GM12878 (cell line): ENCODE data around the gene TMEM171. TPM values are rescaled to one million over a fixed set of nuclear protein-coding genes. Genes with fewer than 3 reads are reported as not detected.

Experiments
- ATAC-seq: fragments of 200-7000 bp; cut with Tn5 transposase; 3 replicates; pipeline ENCODE4 v1.9.1; 2020; ENCODE audit warnings: mild to moderate bottlenecking, moderate library complexity
- BruUV-seq: library from RNA; stranded (reverse); fragments of 400-500 nt; replicated peaks from 2 replicates; lab custom pipeline; 2021; lab: Mats Ljungman, UMichigan
- CTCF ChIA-PET: fragments of 300-600 bp; sonication (Branson Sonifier 250); formaldehyde crosslinking; extraction: SDS; loops from one replicate; lab custom pipeline; 2021; ENCODE audit warnings: inconsistent platforms; lab: Yijun Ruan, JAX
- POLR2A ChIA-PET: fragments of 350-600 bp; formaldehyde crosslinking; extraction: SDS; loops from one replicate; lab custom pipeline; 2021; ENCODE audit warnings: inconsistent platforms; lab: Charles Lee
- RAD21 ChIA-PET: fragments of 300-600 bp; sonication (Branson Sonifier 250); formaldehyde crosslinking; loops from one replicate; lab custom pipeline; 2023; ENCODE audit warnings: antibody characterized with exemption; ENCODE audit not compliant: unreplicated experiment; lab: Charles Lee
- SMC1A ChIA-PET: fragments of 300-600 bp; sonication (Branson Sonifier 250); formaldehyde crosslinking; loops from one replicate; lab custom pipeline; 2023; ENCODE audit not compliant: unreplicated experiment, uncharacterized antibody; lab: Charles Lee
- DNase-seq: peaks from one replicate; pipeline ENCODE4 v3.0.0-alpha.2; 2011; ENCODE audit warnings: low read depth, low spot score
- FAIRE-seq: peaks from 3 replicates; lab custom pipeline; 2011; peaks lifted over from hg19 to GRCh38; lab: Jason Lieb, UNC
- H2AFZ ChIP-seq: 2 replicates; pipeline ENCODE4 v1.6.0; 2011; ENCODE audit warnings: low read depth, low read length, control low read depth; ENCODE audit not compliant: control insufficient read depth
- H3K27ac ChIP-seq: 2 replicates; pipeline ENCODE4 v1.5.1; 2011; ENCODE audit warnings: control low read depth; ENCODE audit not compliant: control insufficient read depth, insufficient read depth
- H3K27me3 ChIP-seq, 2 experiments: replicated peaks in 1 of 2; 2 replicates each; pipeline versions ENCODE4 v1.6.0 to v1.6.1; 2011; ENCODE audit warnings: low read length in 1 of 2; ENCODE audit not compliant: control insufficient read depth in 2 of 2, insufficient read depth in 2 of 2
- H3K36me3 ChIP-seq, 2 experiments: 2 replicates each; pipeline ENCODE4 v1.5.1; 2011; ENCODE audit warnings: low read length in 1 of 2; ENCODE audit not compliant: control insufficient read depth in 2 of 2, insufficient read depth in 2 of 2
- H3K4me1 ChIP-seq: 2 replicates; pipeline ENCODE4 v1.6.1; 2011; ENCODE audit warnings: mild to moderate bottlenecking, low read length, moderate library complexity, mixed read lengths; ENCODE audit not compliant: control insufficient read depth, insufficient read depth
- H3K4me2 ChIP-seq: 2 replicates; pipeline ENCODE4 v1.6.0; 2011; ENCODE audit warnings: control low read depth; ENCODE audit not compliant: control insufficient read depth, insufficient read depth
- H3K4me3 ChIP-seq: fragments of 200-600 bp; sonication (generic); 2 replicates; pipeline ENCODE4 v1.5.1; 2016
- H3K79me2 ChIP-seq: 2 replicates; pipeline ENCODE4 v1.6.0; 2011; ENCODE audit warnings: low read length; ENCODE audit not compliant: control insufficient read depth, insufficient read depth
- H3K9ac ChIP-seq: 2 replicates; pipeline ENCODE4 v1.8.0; 2011; ENCODE audit warnings: low read length, control low read depth, mixed read lengths; ENCODE audit not compliant: control insufficient read depth, insufficient read depth
- H3K9me3 ChIP-seq: replicated peaks from 3 replicates; pipeline ENCODE4 v1.5.1; 2011; ENCODE audit warnings: mild to moderate bottlenecking, low read length; ENCODE audit not compliant: control insufficient read depth, insufficient read depth
- H4K20me1 ChIP-seq: 2 replicates; pipeline ENCODE4 v1.6.0; 2011; ENCODE audit not compliant: control insufficient read depth, insufficient read depth
- CBX3 ChIP-seq: fragments of 200-600 bp; sonication (generic); IDR thresholded peaks from 2 replicates; pipeline ENCODE4 v1.6.1; 2016; ENCODE audit warnings: low read depth, borderline replicate concordance
- CREB1 ChIP-seq: IDR thresholded peaks from 2 replicates; pipeline ENCODE4 v1.6.1; 2012; ENCODE audit warnings: low read depth, mild to moderate bottlenecking, inconsistent platforms
- CREM ChIP-seq: IDR thresholded peaks from 2 replicates; pipeline ENCODE4 v1.6.1; 2014; ENCODE audit warnings: antibody characterized with exemption, low read depth
- DPF2 ChIP-seq: fragments of 450-650 bp; IDR thresholded peaks from 2 replicates; pipeline ENCODE4 v1.6.1; 2017; ENCODE audit warnings: mild to moderate bottlenecking
- ESRRA ChIP-seq: IDR thresholded peaks from 2 replicates; pipeline ENCODE4 v1.6.1; 2012; ENCODE audit warnings: mild to moderate bottlenecking, low read length, improper control_type of control experiment
- MEF2B ChIP-seq: fragments of 450-650 bp; IDR thresholded peaks from 2 replicates; pipeline ENCODE4 v1.6.1; 2018; ENCODE audit warnings: mild to moderate bottlenecking, moderate library complexity; ENCODE audit not compliant: partially characterized antibody, poor library complexity, severe bottlenecking
- POLR2AphosphoS5 ChIP-seq: IDR thresholded peaks from 2 replicates; pipeline ENCODE4 v1.6.1; 2011; ENCODE audit warnings: mild to moderate bottlenecking, low read length, inconsistent platforms
- RAD21 ChIP-seq: IDR thresholded peaks from 2 replicates; pipeline ENCODE4 v1.6.1; 2011; ENCODE audit warnings: mild to moderate bottlenecking, low read depth, low read length, moderate library complexity; ENCODE audit not compliant: insufficient read depth
- RB1 ChIP-seq: fragments of 450-650 bp; formaldehyde crosslinking; IDR thresholded peaks from 2 replicates; pipeline ENCODE4 v1.6.1; 2017; ENCODE audit warnings: mild to moderate bottlenecking, borderline replicate concordance
- RELB ChIP-seq: fragments of 450-650 bp; IDR thresholded peaks from 2 replicates; pipeline ENCODE4 v1.6.1; 2017; ENCODE audit warnings: low read depth, mild to moderate bottlenecking, moderate library complexity
- REST ChIP-seq: IDR thresholded peaks from 2 replicates; pipeline ENCODE4 v1.6.1; 2012; ENCODE audit warnings: mild to moderate bottlenecking, low read depth, low read length
- RFX5 ChIP-seq: IDR thresholded peaks from 2 replicates; pipeline ENCODE4 v1.6.1; 2011; ENCODE audit warnings: low read depth, low read length, improper control_type of control experiment
- SMAD1 ChIP-seq: fragments of 450-650 bp; IDR thresholded peaks from 2 replicates; pipeline ENCODE4 v1.6.1; 2018; ENCODE audit warnings: mild to moderate bottlenecking, low read depth; ENCODE audit not compliant: partially characterized antibody
- SMARCA5 ChIP-seq: fragments of 450-650 bp; IDR thresholded peaks from 2 replicates; pipeline ENCODE4 v1.6.1; 2017; ENCODE audit warnings: mild to moderate bottlenecking
- SMC3 ChIP-seq: IDR thresholded peaks from 2 replicates; pipeline ENCODE4 v1.6.1; 2011; ENCODE audit warnings: low read length, improper control_type of control experiment, borderline replicate concordance
- SPI1 ChIP-seq: IDR thresholded peaks from 2 replicates; pipeline ENCODE4 v1.6.1; 2011; ENCODE audit warnings: low read depth, mild to moderate bottlenecking, low read length, moderate library complexity, borderline replicate concordance; ENCODE audit not compliant: insufficient read depth
- YBX1 ChIP-seq: fragments of 450-650 bp; IDR thresholded peaks from 2 replicates; pipeline ENCODE4 v1.6.1; 2016; ENCODE audit warnings: antibody characterized with exemption
- ZNF24 ChIP-seq: fragments of 450-650 bp; IDR thresholded peaks from 2 replicates; pipeline ENCODE4 v1.6.1; 2017; ENCODE audit warnings: antibody characterized with exemption, mild to moderate bottlenecking
- WGBS: methylation state at CpG from one replicate; pipeline ENCODE4 v1.1.6; 2016; ENCODE audit warnings: low lambda C conversion rate; ENCODE audit not compliant: insufficient replicate concordance, insufficient coverage; ENCODE audit errors: missing lambda C conversion rate; 5-methylcytosine and 5-hydroxymethylcytosine counted together
- in situ Hi-C: fragments of 300-500 bp; cut with MboI; formaldehyde crosslinking; loops from 9 replicates; pipeline ENCODE4 v1.14.3; 2018; ENCODE audit warnings: mixed read lengths
- intact Hi-C: fragments of 100-400 bp; cut with micrococcal nuclease; formaldehyde crosslinking; loops from one replicate; pipeline ENCODE4 v1.14.2; 2022; ENCODE audit not compliant: unreplicated experiment
- polyA plus RNA-seq, 11 experiments: library from polyadenylated mRNA; depleted of rRNA in 4 of 11; unstranded in 6 of 11; stranded (reverse) in 5 of 11; fragments of >200 nt; fragmentation: Nextera tagmentation in 4 of 11; fragmentation: Illumina TruSeq in 1 of 11; extraction: Ambion mirVana in 4 of 11; extraction: Trizol in 1 of 11; gene quantifications; 1 replicate in 1 of 11; 2 replicates in 10 of 11; pipeline versions ENCODE4 v1.2.1 to v1.2.3, GENCODE V29; 2011 to 2016; ENCODE audit warnings: inconsistent platforms in 2 of 11, missing spikeins in 2 of 11, low read depth in 1 of 11
- total RNA-seq, 4 experiments: library from RNA; depleted of rRNA in 3 of 4; stranded (reverse); fragments of >200 nt in 3 of 4; fragmentation: Illumina TruSeq in 1 of 4; extraction: Trizol in 1 of 4; gene quantifications; 2 replicates each; pipeline versions ENCODE4 v1.2.1 to v1.2.3, GENCODE V29; 2013 to 2021

The TMEM171 gene
- total and polyA plus RNA-seq, 10 of the 15 experiments (the other 5 are each of a cell fraction or from before 2014, with no cell fraction given), result not detected

- no peak for TF ChIP-seq MEF2B
- no peak for TF ChIP-seq RAD21
- no peak for TF ChIP-seq RFX5
- TF ChIP-seq RB1, result no peak
- TF ChIP-seq SPI1, result no peak
- no peak for TF ChIP-seq ESRRA
- no peak for TF ChIP-seq ZNF24
- TF ChIP-seq, all 136 proteins: peak for 0
These were observed at the start of gene TMEM171 (continued) for GRCh38 chr5:73120222-73121118.

- 22% methylated on average over 4 of the region's 4 CpGs for WGBS
- ChIA-PET SMC1A (interaction anchor here (0.7 to 1.0 kb wide), 3 partner anchors 13 to 370 kb away, joined by 3 read pairs; no protein-coding TSS in a partner anchor), RAD21 (no interaction called here), POLR2A (no interaction called here), CTCF (no interaction called here)
- Histone ChIP-seq H3K4me2 (no peak overlapping the region), H3K27me3 (no peaks in the 10 kb centered on the region), H3K9ac (no peak overlapping the region), H3K27ac (no peak overlapping the region), H3K36me3 (no peaks in the 10 kb centered on the region), H3K4me1 (no peaks in the 10 kb centered on the region), H3K9me3 (no peaks in the 10 kb centered on the region), H3K79me2 (no peaks in the 10 kb centered on the region), H4K20me1 (no peaks in the 10 kb centered on the region), H2AFZ (no peak overlapping the region), H3K4me3 (no peak overlapping the region)
- intact Hi-C loops (no loop called here), in situ Hi-C loops (loop anchor here (10.0 kb wide), 1 partner anchor 364 kb away; the partner anchor contains the start of gene FOXD1)
- no TSS peak for BruUV-seq
- no peak for FAIRE-seq
- no peak for ATAC-seq
- no peak for TF ChIP-seq DPF2
- no peak for TF ChIP-seq CBX3
- no peak for TF ChIP-seq SMAD1
- no peak for TF ChIP-seq SMARCA5
- TF ChIP-seq YBX1, result no peak
- no peak for TF ChIP-seq RELB
- no peak for TF ChIP-seq SMC3
- no peak for TF ChIP-seq REST
- TF ChIP-seq CREB1, result no peak
- no peak for TF ChIP-seq RAD21
- TF ChIP-seq CREM, result no peak
- no peak for TF ChIP-seq POLR2AphosphoS5
- DNase-seq, result no peak
These were observed 39.3 kb upstream of the TMEM171 start for GRCh38 chr5:73081093-73081492.
